HepG2 (cell line): Measurements from ENCODE around the gene RPL38. TPM values are rescaled to one million over a fixed set of nuclear protein-coding genes. Genes with fewer than 3 reads are reported as not detected.
A peak's percentile ranks its signal among the peaks of the same experiment; 100 is the strongest.

Source experiments
- ATAC-seq: fragments of 200-7000 bp; cut with Tn5 transposase; 3 replicates; pipeline ENCODE4 v1.9.1; 2020; ENCODE audit warnings: mild to moderate bottlenecking, moderate library complexity
- BruUV-seq: library from RNA; stranded (reverse); fragments of 400-500 nt; replicated peaks from 2 replicates; lab custom pipeline; 2021; lab: Mats Ljungman, UMichigan
- CTCF ChIA-PET: fragments of 300-600 bp; formaldehyde crosslinking; extraction: SDS; loops from one replicate; lab custom pipeline; 2021; ENCODE audit warnings: low total read pairs, inconsistent platforms, low intra/inter-chr PET ratio; lab: Yijun Ruan, JAX
- POLR2A ChIA-PET: fragments of 350-600 bp; sonication (Branson Sonifier 250); formaldehyde crosslinking; loops from one replicate; lab custom pipeline; 2020; ENCODE audit warnings: antibody characterized with exemption, inconsistent platforms; lab: Yijun Ruan, JAX
- DNase-seq: peaks from one replicate; pipeline ENCODE4 v3.0.0-alpha.2; 2015; ENCODE audit warnings: low spot score
- FAIRE-seq: peaks from 3 replicates; lab custom pipeline; 2011; peaks lifted over from hg19 to GRCh38; lab: Jason Lieb, UNC
- H2AFZ ChIP-seq: one replicate; pipeline ENCODE4 v1.6.1; 2011; ENCODE audit warnings: low read length, inconsistent platforms
- H3K27ac ChIP-seq: fragments of 300-600 bp; 3 replicates; pipeline ENCODE4 v1.8.0; 2011; ENCODE audit warnings: mixed run types, mild to moderate bottlenecking, mixed read lengths, low read length, inconsistent platforms; ENCODE audit not compliant: insufficient read depth; ENCODE audit errors: extremely low read length
- H3K27me3 ChIP-seq, 2 experiments: fragments of 200-600 bp in 1 of 2; 2 replicates in 1 of 2; 3 replicates in 1 of 2; pipeline versions ENCODE4 v1.6.0 to v1.8.0; 2011; ENCODE audit warnings: low read length in 2 of 2, mild to moderate bottlenecking in 2 of 2, moderate library complexity in 2 of 2, inconsistent platforms in 1 of 2; ENCODE audit not compliant: insufficient read depth in 2 of 2, control insufficient read depth in 1 of 2
- H3K36me3 ChIP-seq, 2 experiments: fragments of 200-600 bp in 1 of 2; replicated peaks in 1 of 2; 2 replicates in 1 of 2; 3 replicates in 1 of 2; pipeline versions ENCODE4 v1.5.1 to v1.8.0; 2011; ENCODE audit warnings: low read length in 2 of 2, inconsistent platforms in 1 of 2; ENCODE audit not compliant: insufficient read depth in 2 of 2, control insufficient read depth in 1 of 2
- H3K4me1 ChIP-seq: 2 replicates; pipeline ENCODE4 v1.5.1; 2012; ENCODE audit warnings: low read length, inconsistent platforms; ENCODE audit not compliant: insufficient read depth
- H3K4me2 ChIP-seq: 2 replicates; pipeline ENCODE4 v1.6.0; 2011; ENCODE audit warnings: low read depth, low read length, inconsistent platforms
- H3K4me3 ChIP-seq, 3 experiments: fragments of 200-600 bp in 1 of 3; sonication (generic), shearing (Covaris generic) in 1 of 3; replicated peaks in 1 of 3; 2 replicates each; pipeline ENCODE4 v1.5.1; 2011 to 2016; ENCODE audit warnings: low read length in 3 of 3, inconsistent platforms in 2 of 3, low read depth in 2 of 3, mild to moderate bottlenecking in 2 of 3, control low read depth in 1 of 3, mixed read lengths in 1 of 3; ENCODE audit not compliant: insufficient read depth in 1 of 3
- H3K79me2 ChIP-seq: one replicate; pipeline ENCODE4 v1.6.1; 2011; ENCODE audit warnings: low read length, inconsistent platforms; ENCODE audit not compliant: insufficient read depth
- H3K9ac ChIP-seq: 2 replicates; pipeline ENCODE4 v1.6.0; 2011; ENCODE audit warnings: mild to moderate bottlenecking, low read depth, low read length, inconsistent platforms; ENCODE audit not compliant: insufficient read depth
- H3K9me3 ChIP-seq: 2 replicates; pipeline ENCODE4 v1.5.1; 2012; ENCODE audit warnings: mild to moderate bottlenecking, low read length
- H4K20me1 ChIP-seq: 2 replicates; pipeline ENCODE4 v1.6.0; 2011; ENCODE audit warnings: inconsistent platforms, mild to moderate bottlenecking, low read length, moderate library complexity; ENCODE audit not compliant: insufficient read depth
- KDM6A ChIP-seq: IDR thresholded peaks from 2 replicates; pipeline ENCODE4 v1.6.1; 2016; ENCODE audit warnings: low read depth
- MEIS1 ChIP-seq: sonication (generic); formaldehyde crosslinking; IDR thresholded peaks from 2 replicates; pipeline ENCODE4 v1.9.0; 2021; ENCODE audit warnings: mild to moderate bottlenecking, missing genetic modification reagents, moderate library complexity, borderline replicate concordance
- NR1H2 ChIP-seq: sonication (generic); formaldehyde crosslinking; IDR thresholded peaks from 2 replicates; pipeline ENCODE4 v1.8.1; 2022; ENCODE audit warnings: low read depth, missing genetic modification reagents, borderline replicate concordance
- PBX3 ChIP-seq: sonication (generic); formaldehyde crosslinking; IDR thresholded peaks from 2 replicates; pipeline ENCODE4 v1.8.1; 2023; ENCODE audit warnings: missing genetic modification reagents, inconsistent platforms, borderline replicate concordance
- SIN3B ChIP-seq: fragments of 150-350 bp; IDR thresholded peaks from 2 replicates; pipeline ENCODE4 v1.6.1; 2014; ENCODE audit warnings: low read length
- SOX6 ChIP-seq, 2 experiments: fragments of 450-650 bp in 1 of 2; sonication (generic) in 1 of 2; formaldehyde crosslinking in 1 of 2; IDR thresholded peaks; 2 replicates each; pipeline versions ENCODE4 v1.4.0 to v1.6.1; 2017 to 2020; ENCODE audit warnings: antibody characterized with exemption in 1 of 2, mild to moderate bottlenecking in 1 of 2, missing genetic modification reagents in 1 of 2
- ZBTB26 ChIP-seq: IDR thresholded peaks from 2 replicates; pipeline ENCODE4 v1.6.1; 2016; ENCODE audit warnings: missing compliant biosample characterization, missing genetic modification reagents, borderline replicate concordance
- ZNF121 ChIP-seq: sonication (generic); formaldehyde crosslinking; IDR thresholded peaks from 2 replicates; pipeline ENCODE4 v1.5.0; 2020; ENCODE audit warnings: mild to moderate bottlenecking, missing genetic modification reagents
- ZNF124 ChIP-seq: sonication (generic); formaldehyde crosslinking; IDR thresholded peaks from 2 replicates; pipeline ENCODE4 v1.4.0; 2020; ENCODE audit warnings: missing genetic modification reagents
- ZNF275 ChIP-seq: sonication (generic); formaldehyde crosslinking; IDR thresholded peaks from 2 replicates; pipeline ENCODE4 v1.8.0; 2022; ENCODE audit warnings: missing genetic modification reagents, mild to moderate bottlenecking, inconsistent platforms, borderline replicate concordance
- ZNF362 ChIP-seq: sonication (generic); formaldehyde crosslinking; IDR thresholded peaks from 2 replicates; pipeline ENCODE4 v1.4.0; 2020; ENCODE audit warnings: missing genetic modification reagents, mild to moderate bottlenecking, borderline replicate concordance
- ZNF670 ChIP-seq: sonication (generic); formaldehyde crosslinking; IDR thresholded peaks from 2 replicates; pipeline ENCODE4 v1.8.0; 2022; ENCODE audit warnings: mild to moderate bottlenecking, missing genetic modification reagents, borderline replicate concordance
- ZNF674 ChIP-seq: sonication (generic); formaldehyde crosslinking; IDR thresholded peaks from 2 replicates; pipeline ENCODE4 v1.5.0; 2020; ENCODE audit warnings: low read depth, mild to moderate bottlenecking, missing genetic modification reagents
- ZNF891 ChIP-seq: sonication (generic); formaldehyde crosslinking; IDR thresholded peaks from 2 replicates; pipeline ENCODE4 v1.5.0; 2020; ENCODE audit warnings: mild to moderate bottlenecking, missing genetic modification reagents
- WGBS: methylation state at CpG from one replicate; pipeline ENCODE4 v1.1.6; 2017; ENCODE audit warnings: low lambda C conversion rate; 5-methylcytosine and 5-hydroxymethylcytosine counted together
- in situ Hi-C: cut with HindIII; loops from 2 replicates; pipeline ENCODE4 v1.10.0; 2017; ENCODE audit warnings: low pct_unique_long_range_greater_than_20kb; ENCODE audit not compliant: extremely low pct_ligation_motif_present
- intact Hi-C: fragments of 100-400 bp; cut with micrococcal nuclease; formaldehyde crosslinking; loops from one replicate; pipeline ENCODE4 v1.10.0; 2022; ENCODE audit not compliant: unreplicated experiment
- polyA plus RNA-seq, 8 experiments: library from polyadenylated mRNA; depleted of rRNA in 3 of 8; stranded (reverse) in 7 of 8; unstranded in 1 of 8; fragments of >200 nt; fragmentation: Illumina TruSeq in 4 of 8; extraction: Trizol in 4 of 8; gene quantifications; 2 replicates each; pipeline versions ENCODE4 v1.2.1 to v1.2.3, GENCODE V29; 2011 to 2016; ENCODE audit warnings: low read depth in 4 of 8, missing spikeins in 1 of 8, mixed read lengths in 1 of 8; ENCODE audit not compliant: insufficient read depth in 1 of 8
- total RNA-seq, 5 experiments: library from RNA; depleted of rRNA; stranded (reverse); fragments of >200 nt; fragmentation: Illumina TruSeq; extraction: Trizol; gene quantifications; 2 replicates each; pipeline ENCODE4 v1.2.3, GENCODE V29; 2016; ENCODE audit warnings: low read depth in 1 of 5

RPL38 gene
- total and polyA plus RNA-seq, 2 of the 13 experiments (the other 11 are each of a cell fraction or from before 2014, with no cell fraction given): 2,370 to 2,372 TPM

GRCh38 chr17:74210191-74211140 lies 7.0 kb downstream of the RPL38 start (continued):
- 0 out of 2 replicates have a peak, but pooled peaks have one; percentile 64 for TF ChIP-seq ZNF275 (CRISPR knock-in tag)

- Histone ChIP-seq H3K4me2 (no peak overlapping the region; the same call in 1 of the 2 replicates), H2AFZ (no peak overlapping the region), H3K4me3 (no peak overlapping the region), H3K36me3 (peaks cover 26 to 43% of the 10 kb centered on the region in 2 experiments), H3K4me1 (peaks cover 59% of the 10 kb centered on the region), H3K9me3 (no peaks in the 10 kb centered on the region), H4K20me1 (peaks cover 49% of the 10 kb centered on the region), H3K9ac (no peak overlapping the region), H3K27ac (no peak overlapping the region), H3K79me2 (peaks cover 18% of the 10 kb centered on the region), H3K27me3 (peaks cover 0 to 8% of the 10 kb centered on the region in 2 experiments; a peak in 2 of 5 replicates)
- 75% methylated on average over 9 of the region's 14 CpGs for WGBS
- FAIRE-seq (no peak), ATAC-seq (peak; percentile 2), DNase-seq (no peak)
- POLR2A ChIA-PET: interaction anchor here (0.7 kb wide), 1 partner anchor 85 kb away, joined by 3 read pairs; no protein-coding TSS in a partner anchor
- BruUV-seq: no TSS peak
- intact Hi-C loops (no loop called here), in situ Hi-C loops (no loop called here)
- CTCF ChIA-PET: no interaction called here
- TF ChIP-seq ZNF670 (CRISPR knock-in tag) (no peak), ZNF121 (no peak), ZNF674 (CRISPR knock-in tag) (no peak), SIN3B (no peak), ZNF124 (no peak), ZNF362 (no peak), PBX3 (CRISPR knock-in tag) (no peak), NR1H2 (no peak), ZBTB26 (CRISPR knock-in tag) (no peak), ZNF891 (CRISPR knock-in tag) (no peak), MEIS1 (CRISPR knock-in tag) (0 out of 2 replicates have a peak, but pooled peaks have one; percentile 35), SOX6 (IDR thresholded peaks at IDR 0.05) (no peak), SOX6 (CRISPR knock-in tag; IDR thresholded peaks at IDR 0.05) (no peak), KDM6A (no peak)
Observed at GRCh38 chr17:74211141-74211911, 7.8 kb downstream of the RPL38 start.
